ENCODE results near the gene CNIH3.
"Not testable (repeated sequence)": the region's sequence is repeated elsewhere in the genome, so short reads cannot be mapped to it uniquely, and the experiment has no call there.

The CNIH3 gene

DNA sequence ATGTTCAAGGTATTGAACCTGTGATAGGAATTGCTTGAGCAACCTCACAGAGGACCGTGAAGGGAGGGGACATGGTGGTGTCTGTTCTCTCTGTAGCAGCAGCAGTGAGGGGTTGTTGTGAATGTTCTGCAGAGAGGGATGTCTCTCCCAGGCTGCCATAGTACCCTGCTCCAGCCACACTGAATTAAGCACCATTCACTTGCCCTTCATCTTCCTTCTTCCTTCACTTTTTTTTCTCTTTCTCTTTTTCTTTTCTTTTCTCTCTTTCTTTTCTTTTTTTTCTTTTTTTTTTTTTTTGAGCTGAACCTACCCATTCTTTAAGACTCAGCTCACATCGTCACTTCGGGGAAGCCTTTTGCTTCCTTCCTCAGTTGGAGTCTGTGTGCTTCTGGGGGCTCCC lies 89.5 kb downstream of the CNIH3 start:
- intact Hi-C loops (cut with DNase I) = no loop called here
- no peak for DNase-seq

GRCh38 chr1:224707843-224708725 lies 92.0 kb downstream of the CNIH3 start:
- DNase-seq = no peak
- intact Hi-C loops (cut with DNase I) = no loop called here

GRCh38 chr1:224710196-224710595 lies 94.1 kb downstream of the CNIH3 start:
- no peak for DNase-seq
- intact Hi-C loops (cut with DNase I) = no loop called here

DNA sequence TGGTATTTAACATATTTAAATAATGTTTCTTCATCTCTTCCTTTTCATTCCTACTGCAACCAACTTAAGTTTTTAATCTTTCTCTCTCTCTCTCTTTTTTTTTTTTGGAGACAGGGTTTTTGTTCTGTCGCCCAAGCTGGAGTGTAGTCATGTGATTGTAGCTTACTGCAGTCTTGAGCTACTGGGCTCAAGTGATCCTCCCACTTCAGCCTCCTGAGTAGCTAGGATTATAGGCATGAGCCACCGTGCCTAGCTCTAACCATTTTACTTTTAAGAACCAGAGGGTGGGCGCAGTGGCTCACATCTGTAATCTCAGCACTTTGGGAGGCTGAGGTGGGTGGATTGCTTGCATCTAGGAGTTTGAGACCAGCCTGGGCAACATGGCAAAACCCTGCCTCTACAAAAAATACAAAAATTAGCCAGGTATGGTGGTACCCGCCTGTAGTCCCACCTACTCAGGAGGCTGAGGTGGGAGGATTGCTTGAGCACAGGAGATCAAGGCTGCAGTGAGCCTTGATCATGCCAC lies 95.2 kb downstream of the CNIH3 start:
- DNase-seq; intact Hi-C loops (cut with DNase I): not testable (repeated sequence)

DNA sequence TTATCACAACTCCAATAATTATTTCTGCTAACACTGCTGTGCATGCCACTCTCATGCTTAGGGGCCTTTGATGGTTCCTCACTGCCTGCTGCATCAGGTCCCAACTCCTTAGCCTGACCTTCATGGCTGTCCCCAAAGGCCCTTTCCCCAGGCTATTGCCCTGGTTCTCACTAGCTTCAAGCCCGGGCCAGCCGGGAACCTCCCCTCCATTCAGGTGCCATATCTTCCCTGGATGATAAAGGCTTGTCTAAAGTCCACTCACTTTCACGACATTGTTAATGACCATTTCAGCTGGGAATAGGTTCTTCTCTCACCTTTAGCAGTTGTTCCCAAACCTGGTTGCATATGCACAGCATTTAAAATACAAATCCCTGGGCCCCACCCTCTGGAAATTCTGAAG lies 95.8 kb downstream of the CNIH3 start:
- no peak for DNase-seq
- intact Hi-C loops (cut with DNase I) = no loop called here

- intact Hi-C loops (cut with DNase I) = no loop called here
- no peak for DNase-seq
Observed at GRCh38 chr1:224713228-224713627, 97.1 kb downstream of the CNIH3 start.

DNA sequence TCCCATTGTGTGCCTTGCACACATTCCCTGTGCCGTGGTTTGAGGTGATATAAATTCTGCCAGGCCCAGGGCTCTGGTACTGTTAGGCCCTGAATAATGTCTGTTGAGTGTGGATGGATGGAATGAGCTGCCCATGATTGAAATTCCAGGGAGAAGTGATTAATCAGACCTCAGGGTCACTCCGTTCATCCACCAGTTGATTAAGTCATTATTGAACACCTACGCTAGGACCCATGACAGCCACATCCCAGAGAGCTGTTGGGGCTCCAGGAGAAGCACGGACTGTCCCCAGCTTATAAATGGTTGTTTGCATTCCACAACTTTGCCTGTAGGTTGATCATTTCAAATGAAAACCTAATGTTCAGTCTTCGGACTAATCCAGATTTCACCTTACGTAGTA lies 98.4 kb downstream of the CNIH3 start:
- no peak for DNase-seq
- intact Hi-C loops (cut with DNase I) = no loop called here

DNA sequence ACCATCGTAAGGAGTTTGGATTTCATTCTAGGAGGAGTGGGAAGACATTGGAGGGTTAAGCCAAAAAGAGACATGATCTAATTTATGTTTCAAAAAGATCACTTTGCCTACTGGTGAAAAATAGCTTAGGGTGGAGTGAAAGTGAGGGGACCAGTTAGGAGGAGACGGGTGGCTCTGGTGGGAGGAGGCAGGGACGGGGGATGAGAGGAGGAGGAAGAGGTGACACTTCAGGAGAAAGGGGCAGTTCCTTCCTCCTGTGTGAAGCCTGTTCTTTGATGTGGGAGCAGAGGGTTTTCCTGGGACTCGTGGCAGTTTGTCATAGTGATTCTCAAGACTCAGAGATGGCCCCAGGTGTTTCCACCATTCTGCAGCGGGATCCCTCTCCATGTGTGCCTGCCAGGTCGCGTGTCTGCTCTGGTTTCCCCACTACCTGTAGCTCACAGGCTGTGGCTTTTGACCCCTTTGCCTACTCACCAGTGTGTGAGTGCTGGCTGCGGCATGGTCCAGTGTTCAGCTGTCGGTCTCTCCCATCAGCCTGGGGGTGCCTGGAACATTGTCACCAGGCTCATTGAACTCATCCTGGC lies 102.4 kb downstream of the CNIH3 start:
- intact Hi-C loops (cut with DNase I) = no loop called here
- DNase-seq = no peak

- no peak for DNase-seq
- intact Hi-C loops (cut with DNase I) = no loop called here
Observed at GRCh38 chr1:224719716-224720115, 103.6 kb downstream of the CNIH3 start.

DNA sequence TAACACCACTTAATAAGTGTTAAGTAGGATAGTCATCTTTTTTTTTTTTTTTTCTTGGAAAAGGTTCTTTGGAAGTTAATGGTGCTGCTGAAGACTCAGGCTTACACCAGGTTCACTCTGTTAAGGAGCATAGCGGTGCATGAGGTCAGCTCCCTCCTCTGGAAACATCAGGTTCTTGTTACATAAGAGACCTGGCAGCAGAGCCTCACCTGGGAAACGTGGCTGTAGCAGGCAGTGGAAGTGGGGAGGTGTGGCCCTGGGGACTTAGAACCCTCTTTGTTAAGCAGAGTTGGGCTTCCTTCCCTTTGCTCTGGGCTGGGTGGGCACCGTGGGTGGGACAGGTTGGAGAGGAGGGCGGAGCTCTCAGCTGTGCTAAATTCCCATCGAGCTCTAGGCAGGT lies 104.1 kb downstream of the CNIH3 start:
- no peak for DNase-seq
- intact Hi-C loops (cut with DNase I) = no loop called here

DNA sequence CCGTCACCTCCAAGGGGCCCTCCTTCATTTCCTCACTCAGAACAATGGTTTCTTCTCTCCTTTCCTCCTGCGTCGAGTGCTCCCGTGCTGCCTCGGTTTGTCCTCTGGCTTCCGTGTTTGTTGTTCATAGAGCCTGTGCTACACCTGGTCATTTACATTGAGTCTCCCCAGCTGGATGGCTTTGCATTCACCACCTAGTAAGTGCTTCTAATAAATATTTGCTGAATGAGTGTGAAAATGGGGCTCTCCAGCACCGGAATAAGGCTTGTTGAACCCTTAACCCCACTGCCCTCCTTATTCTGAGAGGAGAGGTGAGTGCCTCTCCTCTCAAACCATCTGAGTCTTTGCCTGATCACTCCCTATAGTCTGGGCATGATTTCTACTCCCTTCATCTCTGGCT lies 104.9 kb downstream of the CNIH3 start:
- no peak for DNase-seq
- intact Hi-C loops (cut with DNase I) = no loop called here

DNA sequence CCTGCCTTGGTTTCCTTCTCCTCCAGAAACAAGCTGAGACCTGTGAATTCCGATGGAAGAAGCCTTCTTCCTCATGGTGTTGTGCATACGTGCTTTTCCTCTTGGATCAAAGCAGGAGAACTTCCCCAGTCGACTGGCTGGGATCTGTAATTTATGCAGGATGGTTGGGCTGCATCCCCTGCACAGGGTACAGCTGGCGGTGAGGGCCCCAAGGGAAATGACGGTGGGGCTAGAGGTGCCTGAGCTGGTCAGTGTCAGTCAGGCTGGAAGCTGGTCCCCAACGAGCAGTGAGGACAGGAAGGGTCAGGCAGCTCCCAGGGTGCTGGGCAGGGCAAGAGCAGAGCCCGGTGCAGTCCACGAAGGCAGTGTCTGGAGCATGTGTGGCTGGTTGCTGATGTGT lies 106.7 kb downstream of the CNIH3 start:
- no peak for DNase-seq
- intact Hi-C loops (cut with DNase I) = no loop called here

DNA sequence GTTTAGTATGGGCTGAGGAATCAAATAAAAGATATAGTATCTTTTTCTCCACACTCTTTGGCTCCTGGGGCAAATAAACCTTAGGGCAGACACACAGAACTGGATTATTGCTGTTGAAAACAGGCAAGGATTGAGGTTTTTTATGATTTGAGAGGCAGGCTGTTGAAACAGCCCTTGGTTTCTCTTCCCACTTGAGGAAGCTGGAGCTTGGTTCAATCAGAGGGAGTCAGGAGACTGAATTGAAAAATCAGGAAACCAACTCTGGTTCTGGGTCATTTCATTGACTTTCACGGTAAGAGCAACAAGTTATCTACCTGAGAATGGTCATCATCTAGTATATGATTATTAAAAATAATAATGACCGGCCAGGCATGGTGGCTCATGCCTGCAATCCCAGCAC lies 108.4 kb downstream of the CNIH3 start:
- no peak for DNase-seq
- intact Hi-C loops (cut with DNase I) = no loop called here

- intact Hi-C loops (cut with DNase I) = no loop called here
- DNase-seq = peak in 4 of 42 donors; percentile 9 to 53 (median 18)
Observed at GRCh38 chr1:224726441-224727182, 110.5 kb downstream of the CNIH3 start.

DNA sequence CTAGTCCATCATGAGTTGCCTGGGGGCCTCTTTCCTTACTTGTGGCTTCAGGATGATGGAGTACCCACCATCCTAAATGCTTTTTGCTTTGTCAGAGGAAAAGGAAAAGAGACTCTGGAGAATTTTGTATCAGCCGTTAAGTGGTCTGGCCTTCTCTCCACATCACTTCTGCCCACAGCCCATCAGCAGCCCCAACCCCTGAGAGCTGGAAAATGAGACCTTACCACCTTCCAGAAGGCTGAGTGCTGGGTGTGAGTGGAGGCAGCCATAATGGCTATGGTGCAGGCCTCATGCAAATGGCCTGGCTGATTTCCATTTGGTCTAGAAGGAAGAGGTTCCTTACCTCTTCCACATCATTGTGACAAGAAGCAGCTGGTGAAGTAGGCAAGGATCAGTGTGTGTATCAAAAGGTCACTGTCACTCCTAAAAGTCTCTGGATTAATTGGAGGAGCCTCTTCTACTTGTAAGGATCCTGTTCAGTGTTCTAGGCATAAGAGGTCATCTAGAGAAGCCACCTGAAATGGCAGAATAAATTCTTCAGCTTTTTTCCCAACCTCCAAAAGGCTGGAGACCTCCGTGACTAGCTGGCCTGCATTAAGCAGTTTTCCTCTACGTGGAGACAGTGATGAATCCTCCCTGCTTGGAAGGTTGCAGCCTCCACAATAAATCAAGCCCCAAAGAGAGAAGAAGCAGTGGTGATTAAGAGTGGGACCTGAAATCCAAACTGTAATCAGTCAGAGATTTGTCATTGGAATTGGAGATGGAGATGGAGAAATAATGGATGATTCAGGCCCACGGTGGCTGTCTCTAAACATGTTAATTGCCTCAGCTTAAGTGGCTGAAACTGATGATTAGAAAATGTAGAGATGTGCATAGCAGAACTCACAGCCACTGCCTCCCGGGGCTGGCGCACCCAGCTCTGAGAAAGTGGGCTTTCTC lies 111.5 kb downstream of the CNIH3 start:
- DNase-seq = no peak
- intact Hi-C loops (cut with DNase I) = no loop called here

- no peak for DNase-seq
- intact Hi-C loops (cut with DNase I) = no loop called here
Observed at GRCh38 chr1:224730540-224730939, 114.4 kb downstream of the CNIH3 start.

- no peak for DNase-seq
- intact Hi-C loops (cut with DNase I) = no loop called here
Observed at GRCh38 chr1:224730965-224731364, 114.8 kb downstream of the CNIH3 start.

- DNase-seq = no peak
- intact Hi-C loops (cut with DNase I) = no loop called here
Observed at GRCh38 chr1:224731633-224732032, 115.5 kb downstream of the CNIH3 start.
